Right lobe of liver (tissue), 6 donors: ENCODE data around the gene PRRG1. TPM values are rescaled to one million over a fixed set of nuclear protein-coding genes. Genes with fewer than 3 reads are reported as not detected.

Source experiments
- ATAC-seq, 4 donors: fragments of 200-7000 bp; cut with Tn5 transposase; one replicate each; pipeline ENCODE4 v1.9.1; 2020; ENCODE audit warnings: mild to moderate bottlenecking in 4 of 4, moderate library complexity in 4 of 4
- DNase-seq, 3 donors: peaks; one replicate each; pipeline ENCODE4 v3.0.0-alpha.2; 2020
- H3K27ac ChIP-seq, 3 donors: fragments of 200-600 bp; one replicate each; pipeline ENCODE4 v1.8.0; 2022
- H3K27me3 ChIP-seq, 2 donors: fragments of 200-600 bp; one replicate each; pipeline ENCODE4 v1.8.0; 2022
- H3K36me3 ChIP-seq, 4 donors: fragments of 200-600 bp; sonication (generic) in 1 of 4; one replicate each; pipeline versions ENCODE4 v1.5.1 to v1.8.0; 2017 to 2022; ENCODE audit warnings: control low read depth in 1 of 4
- H3K4me1 ChIP-seq, 4 donors: fragments of 200-600 bp; sonication (generic) in 1 of 4; one replicate each; pipeline versions ENCODE4 v1.5.1 to v1.8.0; 2017 to 2022; ENCODE audit warnings: control low read depth in 1 of 4
- H3K4me3 ChIP-seq, 3 donors: fragments of 200-600 bp; one replicate each; pipeline ENCODE4 v1.8.0; 2022
- H3K9me3 ChIP-seq, 4 donors: fragments of 200-600 bp; sonication (generic) in 1 of 4; one replicate each; pipeline versions ENCODE4 v1.5.1 to v1.8.0; 2017 to 2022; ENCODE audit warnings: control low read depth in 1 of 4
- POLR2A ChIP-seq: fragments of 450-650 bp; IDR thresholded peaks from one replicate; pipeline ENCODE4 v1.6.1; 2017; ENCODE audit warnings: antibody characterized with exemption, mild to moderate bottlenecking
- WGBS: methylation state at CpG from one replicate; pipeline ENCODE4 v1.1.6; 2018; ENCODE audit warnings: low coverage, low lambda C conversion rate; ENCODE audit not compliant: insufficient coverage; ENCODE audit errors: missing lambda C conversion rate; 5-methylcytosine and 5-hydroxymethylcytosine counted together
- intact Hi-C, 2 donors: fragments of 100-400 bp; cut with DNase I; formaldehyde crosslinking; loops; one replicate each; pipeline versions ENCODE4 v1.11.2 to v1.14.1; 2022
- total RNA-seq, 6 experiments: library from RNA; depleted of rRNA in 2 of 6; stranded (reverse); fragments of >200 nt in 2 of 6; fragmentation: NEBNext Ultra II Directional in 3 of 6; extraction: Animal tissue kit (Norgen Biotek cat#: 25700) in 3 of 6; gene quantifications; one replicate each; pipeline versions ENCODE4 v1.1.0 to v1.2.4, GENCODE V29; 2016 to 2023
- TF ChIP-seq, protein P1 (sequence below), 4 donors: fragments of 200-600 bp in 3 of 4; fragments of 450-650 bp in 1 of 4; IDR thresholded peaks; one replicate each; pipeline versions ENCODE4 v1.5.1 to v1.8.0; 2016 to 2022; ENCODE audit warnings: antibody characterized with exemption in 4 of 4, mild to moderate bottlenecking in 2 of 4
- donor health status: DM: no; HTN: yes; CAD: no.
- donor health status: DM: no; HTN: no; CAD: no.
- donor health status: DM: no; HTN: no; CAD: no.
- donor health status: DM: no; HTN: yes; CAD: no.
- donor health status: DM: no; HTN: yes; CAD: no.

PRRG1 gene
- total RNA-seq, 6 experiments from 2014 or later = 3.6 to 9.7 (median 6.5) TPM

DNA sequence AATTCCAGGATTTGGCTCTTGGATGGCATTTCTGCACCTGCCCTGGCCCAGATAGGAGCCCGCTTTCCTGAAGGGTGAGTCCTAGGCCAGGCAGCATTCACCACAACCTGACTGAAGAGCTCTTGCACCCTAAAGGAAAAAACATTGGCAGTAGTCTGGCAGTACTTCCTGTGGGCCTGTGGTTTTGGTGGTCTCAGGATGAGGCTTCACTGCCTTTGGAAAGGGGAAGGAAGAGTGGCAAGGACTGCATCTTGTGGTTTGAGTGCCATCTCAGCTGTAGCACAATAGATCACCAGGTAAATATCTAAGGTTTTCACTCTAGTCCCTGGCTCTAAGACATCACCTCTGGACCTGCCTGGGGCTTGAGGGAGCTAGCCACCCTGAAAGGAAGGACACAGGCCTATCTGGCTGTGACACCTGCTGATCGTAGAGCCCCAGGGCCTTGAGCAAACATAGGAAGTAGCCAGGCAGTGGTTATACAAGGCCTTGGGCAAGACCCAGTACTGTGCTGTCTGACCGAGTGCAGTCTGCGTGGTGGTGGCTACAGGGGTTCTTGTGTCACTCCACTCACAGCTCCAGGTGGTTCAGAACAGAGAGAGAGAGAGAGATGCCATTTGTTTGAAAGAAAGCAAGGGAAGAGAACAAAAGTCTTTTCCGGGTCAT lies 28.5 kb upstream of the PRRG1 start:
- Histone ChIP-seq H3K27me3 (no peaks in the 10 kb centered on the region), H3K4me3 (no peak overlapping the region), H3K4me1 (no peaks in the 10 kb centered on the region), H3K27ac (no peak overlapping the region), H3K9me3 (no peaks in the 10 kb centered on the region), H3K36me3 (no peaks in the 10 kb centered on the region)
- DNase-seq = no peak
- ATAC-seq = peak in 1 of 4 donors; percentile 46
- TF ChIP-seq, protein P1, sequence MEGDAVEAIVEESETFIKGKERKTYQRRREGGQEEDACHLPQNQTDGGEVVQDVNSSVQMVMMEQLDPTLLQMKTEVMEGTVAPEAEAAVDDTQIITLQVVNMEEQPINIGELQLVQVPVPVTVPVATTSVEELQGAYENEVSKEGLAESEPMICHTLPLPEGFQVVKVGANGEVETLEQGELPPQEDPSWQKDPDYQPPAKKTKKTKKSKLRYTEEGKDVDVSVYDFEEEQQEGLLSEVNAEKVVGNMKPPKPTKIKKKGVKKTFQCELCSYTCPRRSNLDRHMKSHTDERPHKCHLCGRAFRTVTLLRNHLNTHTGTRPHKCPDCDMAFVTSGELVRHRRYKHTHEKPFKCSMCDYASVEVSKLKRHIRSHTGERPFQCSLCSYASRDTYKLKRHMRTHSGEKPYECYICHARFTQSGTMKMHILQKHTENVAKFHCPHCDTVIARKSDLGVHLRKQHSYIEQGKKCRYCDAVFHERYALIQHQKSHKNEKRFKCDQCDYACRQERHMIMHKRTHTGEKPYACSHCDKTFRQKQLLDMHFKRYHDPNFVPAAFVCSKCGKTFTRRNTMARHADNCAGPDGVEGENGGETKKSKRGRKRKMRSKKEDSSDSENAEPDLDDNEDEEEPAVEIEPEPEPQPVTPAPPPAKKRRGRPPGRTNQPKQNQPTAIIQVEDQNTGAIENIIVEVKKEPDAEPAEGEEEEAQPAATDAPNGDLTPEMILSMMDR (IDR thresholded peaks at IDR 0.05) = no peak
- TF ChIP-seq POLR2A = no peak
- intact Hi-C loops = no loop called here
- 57% methylated on average over 3 of the region's 5 CpGs for WGBS

DNA sequence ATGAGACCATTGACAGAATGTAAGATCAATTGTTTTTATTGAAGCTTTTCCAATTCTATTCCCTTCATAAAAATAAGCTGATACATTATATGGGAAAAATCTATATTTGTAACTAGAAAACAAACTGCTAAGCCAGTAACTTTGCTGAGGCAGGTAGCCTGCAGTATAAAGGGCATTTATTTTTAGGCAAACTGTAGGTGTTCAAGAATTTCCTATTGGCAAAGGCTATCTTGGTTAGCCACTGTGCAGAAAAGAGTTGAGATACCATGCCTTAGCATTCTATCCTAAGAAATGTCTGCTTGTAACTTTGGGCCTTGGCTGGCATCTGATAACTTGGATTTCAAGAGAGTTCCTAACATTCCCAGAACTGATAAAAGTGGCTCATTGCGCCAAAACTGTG lies 18.5 kb upstream of the PRRG1 start:
- H3K36me3 ChIP-seq = no peaks in the 10 kb centered on the region
- 80% methylated on average over 1 of the region's 1 CpG for WGBS
- H3K9me3 ChIP-seq = no peaks in the 10 kb centered on the region
- ATAC-seq (no peak), DNase-seq (no peak)
- no peak overlapping the region for H3K27ac ChIP-seq
- intact Hi-C loops = no loop called here
- TF ChIP-seq, protein P1 (IDR thresholded peaks at IDR 0.05) = no peak
- TF ChIP-seq POLR2A = no peak
- H3K4me3 ChIP-seq = no peak overlapping the region
- H3K27me3 ChIP-seq = no peaks in the 10 kb centered on the region
- H3K4me1 ChIP-seq = no peaks in the 10 kb centered on the region

DNA sequence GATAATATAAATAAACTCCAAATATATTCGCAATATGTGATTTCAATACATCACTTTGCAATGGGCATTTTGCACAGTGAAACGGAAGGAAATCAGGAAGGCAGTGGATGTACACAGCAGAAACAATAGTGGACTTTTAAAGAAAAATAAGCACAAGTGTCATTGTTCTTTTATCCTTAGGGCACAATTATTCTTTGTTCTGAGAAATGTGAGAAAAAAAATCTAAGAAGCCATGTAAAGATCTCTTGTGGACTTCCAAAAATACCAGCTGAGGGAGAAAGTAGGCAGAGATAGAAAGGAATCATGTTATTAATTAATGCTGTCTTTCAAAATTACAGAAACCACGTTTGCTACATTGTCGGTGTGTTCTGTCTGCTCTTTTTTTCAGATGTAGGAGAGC lies 17.6 kb upstream of the PRRG1 start:
- Histone ChIP-seq H3K36me3 (no peaks in the 10 kb centered on the region), H3K27ac (no peak overlapping the region), H3K27me3 (no peaks in the 10 kb centered on the region), H3K9me3 (no peaks in the 10 kb centered on the region), H3K4me1 (no peaks in the 10 kb centered on the region), H3K4me3 (no peak overlapping the region)
- intact Hi-C loops = no loop called here
- no peak for TF ChIP-seq POLR2A
- TF ChIP-seq, protein P1 (IDR thresholded peaks at IDR 0.05) = no peak
- no peak for DNase-seq
- 31% methylated on average over 4 of the region's 4 CpGs for WGBS
- ATAC-seq = no peak

DNA sequence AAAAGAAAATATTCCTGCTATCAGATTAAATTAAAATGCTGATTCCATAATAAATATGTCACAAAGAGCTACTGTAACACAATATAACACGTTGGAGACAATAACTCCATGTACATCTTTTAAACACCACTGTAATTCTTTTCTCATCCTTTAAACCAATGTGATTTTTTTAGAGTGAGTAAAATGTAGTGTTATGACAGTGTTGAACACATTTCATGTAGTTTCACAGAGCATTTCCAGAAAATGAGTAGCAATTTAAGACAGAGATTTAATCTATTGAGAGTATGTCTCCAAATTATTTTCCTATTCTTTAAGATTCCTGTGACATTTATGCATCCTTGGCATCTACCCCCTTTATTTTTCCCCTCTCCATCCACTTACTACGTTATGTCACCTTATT lies 17.1 kb upstream of the PRRG1 start:
- H3K9me3 ChIP-seq = no peaks in the 10 kb centered on the region
- H3K36me3 ChIP-seq = no peaks in the 10 kb centered on the region
- intact Hi-C loops = no loop called here
- H3K4me3 ChIP-seq = no peak overlapping the region
- no peaks in the 10 kb centered on the region for H3K27me3 ChIP-seq
- no peaks in the 10 kb centered on the region for H3K4me1 ChIP-seq
- no peak for TF ChIP-seq POLR2A
- TF ChIP-seq, protein P1 (IDR thresholded peaks at IDR 0.05) = no peak
- ATAC-seq (no peak), DNase-seq (no peak)
- H3K27ac ChIP-seq = no peak overlapping the region
- 30% methylated on average over 2 of the region's 2 CpGs for WGBS
